Measurements from ENCODE around the gene TRPM3.

TRPM3 gene

DNA sequence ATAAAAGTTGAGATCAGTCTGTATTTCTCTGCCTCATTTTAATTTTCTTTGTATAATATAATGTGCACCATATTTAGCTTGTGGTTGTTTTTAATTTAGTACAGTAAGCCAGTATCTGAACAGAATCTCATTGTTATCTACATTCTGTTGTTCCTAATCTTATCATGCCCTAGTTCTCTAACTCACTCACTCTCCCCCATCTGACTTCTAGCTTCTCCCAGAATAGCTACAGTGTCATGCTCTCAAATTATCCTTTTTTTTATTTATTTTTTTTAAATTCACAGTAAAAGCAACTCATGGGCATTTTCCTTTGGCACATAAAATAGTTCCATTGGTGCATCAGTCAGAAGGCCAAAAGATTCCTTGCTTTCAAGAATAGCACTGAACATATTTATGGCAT is 156.6 kb downstream of the TRPM3 start:
- no peak overlapping the region for H3K4me3 ChIP-seq (ENCODE audit: low read length)
- H3K9ac ChIP-seq (ENCODE audit: low read length): no peak overlapping the region
- no peaks in the 10 kb centered on the region for H3K36me3 ChIP-seq (ENCODE audit: control insufficient read depth, low read depth, low read length)
- H3K27ac ChIP-seq (ENCODE audit: low read length): no peak overlapping the region
- no peaks in the 10 kb centered on the region for H3K27me3 ChIP-seq (ENCODE audit: control insufficient read depth, insufficient read depth, low read length)
- H3K9me3 ChIP-seq (ENCODE audit: control insufficient read depth, low read depth, low read length): no peaks in the 10 kb centered on the region
- no peaks in the 10 kb centered on the region for H3K4me1 ChIP-seq (ENCODE audit: control insufficient read depth, low read depth, low read length)

DNA sequence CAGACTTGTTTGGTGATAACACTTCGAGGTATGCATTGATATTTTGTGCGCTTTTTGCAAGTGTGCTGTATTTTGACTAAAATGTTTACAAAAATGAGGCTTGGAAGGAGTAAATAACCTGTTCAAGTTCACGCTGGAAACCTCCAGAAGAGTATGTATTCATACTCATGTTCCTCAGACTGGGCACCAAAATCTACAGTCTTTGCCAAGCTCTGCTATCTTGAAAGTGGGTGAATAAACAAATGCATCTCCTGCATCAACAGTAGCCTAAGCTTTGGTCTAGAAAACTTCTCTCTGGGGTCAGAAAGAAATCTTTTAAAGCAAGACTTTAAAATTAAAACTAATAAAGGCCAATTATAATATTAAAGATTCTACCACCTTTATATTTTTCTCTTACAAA is 157.9 kb downstream of the TRPM3 start:
- Histone ChIP-seq H3K4me1 (ENCODE audit: control insufficient read depth, low read depth, low read length) (no peaks in the 10 kb centered on the region), H3K4me3 (ENCODE audit: low read length) (no peak overlapping the region), H3K36me3 (ENCODE audit: control insufficient read depth, low read depth, low read length) (no peaks in the 10 kb centered on the region), H3K9me3 (ENCODE audit: control insufficient read depth, low read depth, low read length) (no peaks in the 10 kb centered on the region), H3K9ac (ENCODE audit: low read length) (no peak overlapping the region), H3K27ac (ENCODE audit: low read length) (no peak overlapping the region), H3K27me3 (ENCODE audit: control insufficient read depth, insufficient read depth, low read length) (no peaks in the 10 kb centered on the region)

DNA sequence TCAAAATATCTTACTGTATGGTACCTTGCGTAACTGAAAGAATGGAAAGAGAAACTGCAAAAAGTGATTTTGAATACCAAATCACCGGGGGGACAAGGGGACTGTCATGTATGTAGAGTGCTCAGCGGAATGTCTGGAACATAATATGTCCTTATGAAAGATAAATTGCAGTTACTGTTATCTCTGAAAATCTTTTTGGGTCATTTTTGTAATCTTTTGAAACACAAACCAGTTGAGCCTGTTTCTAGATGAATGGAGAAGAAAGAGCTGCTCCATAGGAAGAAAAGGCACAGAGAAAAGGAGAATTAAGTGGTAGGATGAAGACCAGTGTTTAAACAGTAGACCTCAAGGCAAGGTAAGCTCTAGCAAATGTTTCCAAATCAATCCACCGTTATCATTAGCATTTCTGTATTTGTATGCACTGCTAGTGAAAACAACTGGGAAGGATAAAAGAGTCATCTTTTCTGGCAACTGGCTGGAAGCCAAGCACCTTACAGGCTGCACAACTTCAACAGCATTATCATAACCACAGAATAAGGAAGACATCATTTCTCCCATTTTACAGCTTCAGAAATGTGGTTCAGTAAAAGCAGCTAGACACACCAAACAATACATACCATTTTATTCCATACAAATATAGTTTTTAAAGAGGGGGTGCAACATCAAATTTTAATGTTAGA is 158.5 kb downstream of the TRPM3 start:
- Histone ChIP-seq H3K36me3 (ENCODE audit: control insufficient read depth, low read depth, low read length) (no peaks in the 10 kb centered on the region), H3K9ac (ENCODE audit: low read length) (no peak overlapping the region), H3K9me3 (ENCODE audit: control insufficient read depth, low read depth, low read length) (no peaks in the 10 kb centered on the region), H3K4me3 (ENCODE audit: low read length) (no peak overlapping the region), H3K27ac (ENCODE audit: low read length) (no peak overlapping the region), H3K27me3 (ENCODE audit: control insufficient read depth, insufficient read depth, low read length) (no peaks in the 10 kb centered on the region), H3K4me1 (ENCODE audit: control insufficient read depth, low read depth, low read length) (no peaks in the 10 kb centered on the region)

DNA sequence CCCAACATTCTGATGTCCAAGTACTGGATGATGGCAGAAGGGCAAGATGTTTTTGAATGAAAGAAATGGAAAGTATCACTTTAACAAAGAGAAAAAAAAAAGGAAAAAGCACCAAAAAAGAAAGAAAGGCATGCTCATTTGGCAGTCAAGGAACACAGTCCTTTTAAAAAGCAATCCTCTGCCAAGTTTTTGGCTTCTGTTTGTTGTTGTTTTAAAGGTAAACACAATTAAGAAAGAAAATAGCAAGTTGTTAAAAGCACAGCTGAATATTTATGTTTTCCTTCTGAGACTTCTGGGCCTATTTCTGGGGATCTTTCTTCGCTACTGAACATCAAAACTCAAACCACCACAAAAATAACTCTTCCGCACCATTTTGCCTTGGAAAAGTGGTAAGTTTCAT is 162.1 kb downstream of the TRPM3 start:
- H3K9ac ChIP-seq (ENCODE audit: low read length): no peak overlapping the region
- H3K4me3 ChIP-seq (ENCODE audit: low read length): no peak overlapping the region
- H3K27me3 ChIP-seq (ENCODE audit: control insufficient read depth, insufficient read depth, low read length): no peaks in the 10 kb centered on the region
- no peaks in the 10 kb centered on the region for H3K36me3 ChIP-seq (ENCODE audit: control insufficient read depth, low read depth, low read length)
- no peaks in the 10 kb centered on the region for H3K4me1 ChIP-seq (ENCODE audit: control insufficient read depth, low read depth, low read length)
- no peaks in the 10 kb centered on the region for H3K9me3 ChIP-seq (ENCODE audit: control insufficient read depth, low read depth, low read length)
- H3K27ac ChIP-seq (ENCODE audit: low read length): no peak overlapping the region

DNA sequence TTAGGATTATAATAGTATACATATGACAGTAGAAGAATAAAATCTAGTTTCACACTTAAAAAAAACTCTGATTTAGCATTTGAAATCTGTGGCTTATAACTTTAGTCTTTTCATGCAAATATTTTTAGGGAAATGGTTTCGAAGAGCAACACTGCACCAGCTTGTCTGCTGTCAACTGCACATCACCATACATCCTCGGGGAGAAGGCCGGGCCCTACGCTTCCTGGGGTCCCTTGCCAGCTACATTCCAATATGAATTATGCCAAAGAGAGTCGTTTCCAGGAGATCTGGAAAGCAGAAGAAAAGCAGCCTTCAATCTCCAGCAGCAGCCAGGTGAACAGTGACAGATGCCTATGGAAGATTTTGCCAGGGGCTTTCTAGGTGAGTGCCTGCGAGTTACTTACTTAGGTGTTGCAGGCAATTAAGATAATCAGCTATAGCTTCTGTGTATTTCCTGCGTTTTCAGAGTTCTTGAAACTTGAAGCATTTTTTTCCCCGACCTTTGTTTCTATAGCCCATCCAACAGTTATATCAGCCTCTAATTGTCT is 166.8 kb downstream of the TRPM3 start:
- H3K27ac ChIP-seq (ENCODE audit: low read length): no peak overlapping the region
- no peaks in the 10 kb centered on the region for H3K4me1 ChIP-seq (ENCODE audit: control insufficient read depth, low read depth, low read length)
- H3K9me3 ChIP-seq (ENCODE audit: control insufficient read depth, low read depth, low read length): no peaks in the 10 kb centered on the region
- no peak overlapping the region for H3K9ac ChIP-seq (ENCODE audit: low read length)
- H3K4me3 ChIP-seq (ENCODE audit: low read length): no peak overlapping the region
- H3K27me3 ChIP-seq (ENCODE audit: control insufficient read depth, insufficient read depth, low read length): no peaks in the 10 kb centered on the region
- no peaks in the 10 kb centered on the region for H3K36me3 ChIP-seq (ENCODE audit: control insufficient read depth, low read depth, low read length)

DNA sequence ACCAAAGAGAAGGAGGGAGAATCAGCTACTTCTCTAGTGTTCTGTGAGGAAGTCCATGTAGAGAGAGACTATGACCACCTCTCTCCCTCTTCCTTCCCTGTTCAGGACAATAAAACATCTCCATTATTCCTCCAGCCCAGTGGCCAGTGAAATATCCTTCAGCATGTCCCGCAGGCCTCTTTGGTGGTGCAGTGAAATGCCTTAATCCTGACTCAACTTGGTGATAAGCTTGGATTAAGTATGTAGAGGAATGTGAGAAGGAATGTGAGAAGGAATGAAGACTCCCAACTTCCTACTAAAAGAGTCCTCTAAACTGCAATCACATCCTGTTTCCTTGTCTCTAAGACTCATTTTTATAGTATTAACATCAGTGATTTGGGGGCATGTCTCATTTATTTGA is 167.3 kb downstream of the TRPM3 start:
- Histone ChIP-seq H3K9me3 (ENCODE audit: control insufficient read depth, low read depth, low read length) (no peaks in the 10 kb centered on the region), H3K27ac (ENCODE audit: low read length) (no peak overlapping the region), H3K4me3 (ENCODE audit: low read length) (no peak overlapping the region), H3K27me3 (ENCODE audit: control insufficient read depth, insufficient read depth, low read length) (no peaks in the 10 kb centered on the region), H3K4me1 (ENCODE audit: control insufficient read depth, low read depth, low read length) (no peaks in the 10 kb centered on the region), H3K36me3 (ENCODE audit: control insufficient read depth, low read depth, low read length) (no peaks in the 10 kb centered on the region), H3K9ac (ENCODE audit: low read length) (no peak overlapping the region)

DNA sequence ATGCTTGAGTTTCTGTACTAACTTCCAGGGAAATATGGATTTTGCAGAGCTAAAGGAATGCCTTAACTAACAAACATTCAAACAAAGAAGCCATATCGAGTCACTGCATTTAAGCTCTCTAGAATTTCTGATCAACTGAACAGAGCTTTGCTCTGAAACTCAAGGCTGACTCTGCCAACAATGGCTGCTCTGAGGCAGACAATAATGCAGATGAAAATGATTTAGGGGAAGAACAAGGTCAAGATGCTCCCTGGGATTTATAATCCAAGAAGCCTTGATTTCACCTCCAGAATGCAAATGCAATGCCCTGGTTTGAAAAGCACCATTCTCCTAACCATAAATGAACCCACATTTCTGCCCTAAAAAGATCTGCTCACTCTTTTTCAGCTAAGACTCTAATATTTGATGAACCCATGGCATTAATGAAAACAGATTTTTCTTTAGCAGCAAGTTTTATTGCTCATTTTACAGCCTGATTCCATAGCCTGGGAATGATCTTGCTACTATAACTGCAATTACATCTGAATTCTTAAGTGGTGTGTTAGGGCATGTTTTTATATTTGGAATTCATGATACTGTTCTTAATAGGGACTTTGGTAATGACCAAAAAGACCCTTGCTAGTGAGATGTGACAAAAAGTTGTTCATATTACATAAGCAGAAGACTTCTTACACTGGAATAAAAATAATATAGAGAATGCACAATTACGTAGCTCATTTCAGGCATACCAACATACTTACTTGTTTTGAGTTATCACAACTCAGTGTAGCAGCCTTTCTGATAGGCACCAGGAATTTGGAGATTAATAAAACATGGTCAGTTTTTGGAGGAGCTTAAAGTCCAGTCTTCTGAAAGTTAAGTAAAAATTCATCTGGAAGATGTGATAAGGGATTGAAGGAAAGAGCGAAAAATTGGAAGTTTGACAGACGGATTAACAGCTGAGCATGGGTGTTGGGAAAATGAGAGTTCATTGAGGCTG is 169.4 kb downstream of the TRPM3 start:
- H3K27ac ChIP-seq (ENCODE audit: low read length): no peak overlapping the region
- peaks cover 6% of the 10 kb centered on the region for H3K4me1 ChIP-seq (ENCODE audit: control insufficient read depth, low read depth, low read length)
- H3K4me3 ChIP-seq (ENCODE audit: low read length): no peak overlapping the region
- H3K9ac ChIP-seq (ENCODE audit: low read length): no peak overlapping the region
- H3K27me3 ChIP-seq (ENCODE audit: control insufficient read depth, insufficient read depth, low read length): no peaks in the 10 kb centered on the region
- H3K36me3 ChIP-seq (ENCODE audit: control insufficient read depth, low read depth, low read length): no peaks in the 10 kb centered on the region
- no peaks in the 10 kb centered on the region for H3K9me3 ChIP-seq (ENCODE audit: control insufficient read depth, low read depth, low read length)

DNA sequence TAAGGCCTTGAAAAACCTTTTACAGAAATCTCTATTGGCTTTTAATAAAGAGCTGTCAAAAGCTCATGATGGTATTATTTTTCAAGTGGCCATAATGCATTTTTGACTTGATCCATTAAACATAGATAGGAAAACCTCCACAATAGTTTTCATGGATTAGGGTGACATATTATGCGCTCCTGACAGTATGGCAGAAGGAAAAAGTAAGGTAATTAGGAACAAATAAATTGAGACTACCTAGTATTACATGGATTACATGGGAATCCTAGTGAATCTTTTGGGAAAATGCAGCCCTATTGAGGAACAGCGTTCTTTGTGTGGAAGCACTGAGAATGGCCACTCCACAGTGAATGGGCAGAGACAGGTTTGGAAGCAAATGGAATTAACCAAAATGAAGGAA is 171.2 kb downstream of the TRPM3 start:
- no peaks in the 10 kb centered on the region for H3K36me3 ChIP-seq (ENCODE audit: control insufficient read depth, low read depth, low read length)
- H3K4me3 ChIP-seq (ENCODE audit: low read length): no peak overlapping the region
- no peak overlapping the region for H3K27ac ChIP-seq (ENCODE audit: low read length)
- no peaks in the 10 kb centered on the region for H3K9me3 ChIP-seq (ENCODE audit: control insufficient read depth, low read depth, low read length)
- no peak overlapping the region for H3K9ac ChIP-seq (ENCODE audit: low read length)
- H3K27me3 ChIP-seq (ENCODE audit: control insufficient read depth, insufficient read depth, low read length): no peaks in the 10 kb centered on the region
- peaks cover 6% of the 10 kb centered on the region for H3K4me1 ChIP-seq (ENCODE audit: control insufficient read depth, low read depth, low read length)

DNA sequence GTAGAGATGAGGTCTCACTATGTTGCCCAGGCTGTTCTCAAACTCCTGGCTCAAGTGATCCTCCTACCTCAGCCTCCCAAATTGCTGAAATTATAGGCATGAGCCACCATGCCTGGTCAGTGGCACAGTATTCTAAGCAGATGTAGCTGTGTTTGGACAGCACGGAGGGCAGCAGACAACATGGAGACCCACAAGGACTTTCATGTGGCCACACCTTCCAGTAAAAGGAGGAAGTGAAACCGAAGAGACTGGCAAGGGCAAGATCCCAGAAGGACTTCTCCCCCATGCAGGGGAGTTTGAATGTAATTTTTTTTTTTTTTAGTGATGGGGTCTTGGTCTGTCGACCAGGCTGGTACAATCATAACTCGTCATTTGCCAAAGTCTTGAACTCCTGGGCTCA is 172.2 kb downstream of the TRPM3 start:
- no peaks in the 10 kb centered on the region for H3K9me3 ChIP-seq (ENCODE audit: control insufficient read depth, low read depth, low read length)
- H3K27ac ChIP-seq (ENCODE audit: low read length): no peak overlapping the region

DNA sequence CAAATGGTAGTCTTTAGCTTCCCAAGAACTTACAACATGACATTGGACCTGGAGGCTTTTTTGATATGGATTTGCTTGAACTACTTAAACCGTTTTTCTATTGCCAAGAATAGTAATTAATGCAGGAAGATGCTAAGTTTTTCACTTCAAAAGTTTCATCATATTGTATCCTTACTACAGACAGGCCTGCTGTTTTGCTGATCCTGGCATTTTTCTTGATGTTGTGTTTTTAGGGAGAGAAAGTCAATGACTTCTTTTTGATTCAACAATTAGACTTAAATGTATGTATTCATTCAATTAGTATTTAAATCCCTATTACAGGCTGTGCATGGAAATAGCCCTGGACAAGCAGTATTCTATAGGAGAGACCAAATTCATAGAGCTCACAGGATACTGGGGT is 172.7 kb downstream of the TRPM3 start:
- H3K9me3 ChIP-seq (ENCODE audit: control insufficient read depth, low read depth, low read length): no peaks in the 10 kb centered on the region
- H3K27me3 ChIP-seq (ENCODE audit: control insufficient read depth, insufficient read depth, low read length): no peaks in the 10 kb centered on the region
- peaks cover 6% of the 10 kb centered on the region for H3K4me1 ChIP-seq (ENCODE audit: control insufficient read depth, low read depth, low read length)
- H3K27ac ChIP-seq (ENCODE audit: low read length): no peak overlapping the region
- no peaks in the 10 kb centered on the region for H3K36me3 ChIP-seq (ENCODE audit: control insufficient read depth, low read depth, low read length)
- H3K9ac ChIP-seq (ENCODE audit: low read length): no peak overlapping the region
- no peak overlapping the region for H3K4me3 ChIP-seq (ENCODE audit: low read length)

More for the DNA sequence above, 172.2 kb downstream of the TRPM3 start:
- no peak overlapping the region for H3K9ac ChIP-seq (ENCODE audit: low read length)
- H3K4me1 ChIP-seq (ENCODE audit: control insufficient read depth, low read depth, low read length): peaks cover 6% of the 10 kb centered on the region
- no peak overlapping the region for H3K4me3 ChIP-seq (ENCODE audit: low read length)
- H3K27me3 ChIP-seq (ENCODE audit: control insufficient read depth, insufficient read depth, low read length): no peaks in the 10 kb centered on the region
- no peaks in the 10 kb centered on the region for H3K36me3 ChIP-seq (ENCODE audit: control insufficient read depth, low read depth, low read length)

DNA sequence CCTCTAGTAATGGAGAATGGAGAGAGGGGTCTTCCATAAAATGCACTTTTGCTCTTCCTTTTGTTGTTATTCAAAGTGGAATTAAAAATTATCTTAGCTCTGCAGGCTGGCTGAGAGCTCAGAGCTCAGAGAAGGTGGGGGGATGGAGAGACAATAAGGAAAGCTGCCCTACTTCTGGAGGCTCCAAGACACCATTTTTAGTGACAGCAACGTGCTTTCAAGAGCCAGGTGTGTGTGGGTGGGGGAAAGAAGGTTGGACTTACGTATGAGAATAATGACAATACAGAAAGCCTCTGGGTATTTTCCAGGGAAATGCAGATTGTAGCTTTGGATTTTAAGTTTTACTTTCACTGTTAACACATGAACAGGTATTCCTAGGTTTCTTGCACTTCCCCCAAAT is 173.9 kb downstream of the TRPM3 start:
- no peak overlapping the region for H3K9ac ChIP-seq (ENCODE audit: low read length)

More for the DNA sequence above, 173.9 kb downstream of the TRPM3 start:
- H3K27ac ChIP-seq (ENCODE audit: low read length): no peak overlapping the region
- peaks cover 6% of the 10 kb centered on the region for H3K4me1 ChIP-seq (ENCODE audit: control insufficient read depth, low read depth, low read length)
- no peaks in the 10 kb centered on the region for H3K36me3 ChIP-seq (ENCODE audit: control insufficient read depth, low read depth, low read length)
- no peaks in the 10 kb centered on the region for H3K9me3 ChIP-seq (ENCODE audit: control insufficient read depth, low read depth, low read length)
- H3K27me3 ChIP-seq (ENCODE audit: control insufficient read depth, insufficient read depth, low read length): no peaks in the 10 kb centered on the region
- no peak overlapping the region for H3K4me3 ChIP-seq (ENCODE audit: low read length)
